IMR-90 (cell line): ENCODE results near the gene SH3RF2. TPM values are rescaled to one million over a fixed set of nuclear protein-coding genes. Genes with fewer than 3 reads are reported as not detected.

ENCODE experiments used
- ATAC-seq: fragments of 200-7000 bp; cut with Tn5 transposase; 2 replicates; pipeline ENCODE4 v1.9.1; 2020; ENCODE audit warnings: low read depth, mild to moderate bottlenecking, moderate library complexity
- BruUV-seq: library from RNA; stranded (reverse); fragments of 400-500 nt; replicated peaks from 2 replicates; lab custom pipeline; 2021; lab: Mats Ljungman, UMichigan
- CTCF ChIA-PET: fragments of 300-600 bp; formaldehyde crosslinking; extraction: SDS; loops from one replicate; lab custom pipeline; 2021; ENCODE audit warnings: antibody characterized with exemption; lab: Yijun Ruan, JAX
- POLR2A ChIA-PET: fragments of 300-600 bp; sonication (Branson Sonifier 250); formaldehyde crosslinking; loops from one replicate; lab custom pipeline; 2022; ENCODE audit warnings: antibody characterized with exemption; ENCODE audit not compliant: unreplicated experiment; lab: Charles Lee
- DNase-seq: peaks from one replicate; pipeline ENCODE4 v3.0.0; 2013
- H2AFZ ChIP-seq: replicated peaks from 2 replicates; pipeline ENCODE3; 2013; ENCODE audit warnings: low read length, mild to moderate bottlenecking; ENCODE audit not compliant: poor library complexity
- H2AK5ac ChIP-seq: 2 replicates; pipeline ENCODE4 v1.6.1; 2013; ENCODE audit warnings: low read depth, low read length, inconsistent platforms
- H2AK9ac ChIP-seq: replicated peaks from 2 replicates; pipeline ENCODE3; 2013; ENCODE audit warnings: mild to moderate bottlenecking, low read depth, low read length, moderate library complexity; ENCODE audit not compliant: poor library complexity
- H2BK120ac ChIP-seq: 2 replicates; pipeline ENCODE4 v1.6.1; 2013; ENCODE audit warnings: low read depth, low read length, inconsistent platforms
- H2BK15ac ChIP-seq: 3 replicates; pipeline ENCODE4 v1.6.1; 2013; ENCODE audit warnings: low read depth, low read length, inconsistent platforms
- H2BK20ac ChIP-seq: 2 replicates; pipeline ENCODE4 v1.6.1; 2013; ENCODE audit warnings: low read depth, mild to moderate bottlenecking, inconsistent platforms, low read length, moderate library complexity
- H2BK5ac ChIP-seq: 2 replicates; pipeline ENCODE4 v1.6.1; 2013; ENCODE audit warnings: mild to moderate bottlenecking, low read depth, low read length, inconsistent platforms; ENCODE audit not compliant: poor library complexity, severe bottlenecking
- H3K14ac ChIP-seq: replicated peaks from 2 replicates; pipeline ENCODE4 v1.6.1; 2013; ENCODE audit warnings: low read depth, low read length, inconsistent platforms
- H3K18ac ChIP-seq: 2 replicates; pipeline ENCODE4 v1.6.1; 2013; ENCODE audit warnings: low read depth, low read length, control low read depth
- H3K23ac ChIP-seq: 2 replicates; pipeline ENCODE4 v1.6.1; 2013; ENCODE audit warnings: low read depth, low read length, inconsistent platforms
- H3K27ac ChIP-seq: 2 replicates; pipeline ENCODE4 v1.5.1; 2013; ENCODE audit warnings: mild to moderate bottlenecking, control low read depth, low read length; ENCODE audit not compliant: insufficient read depth
- H3K27me3 ChIP-seq: 2 replicates; pipeline ENCODE4 v1.6.1; 2013; ENCODE audit warnings: low read length; ENCODE audit not compliant: control insufficient read depth, insufficient read depth
- H3K36me3 ChIP-seq: 2 replicates; pipeline ENCODE4 v1.6.1; 2013; ENCODE audit warnings: low read length, mixed read lengths; ENCODE audit not compliant: control insufficient read depth, insufficient read depth
- H3K4ac ChIP-seq: 2 replicates; pipeline ENCODE4 v1.6.1; 2013; ENCODE audit warnings: low read depth, low read length, inconsistent platforms
- H3K4me1 ChIP-seq: 2 replicates; pipeline ENCODE4 v1.6.1; 2013; ENCODE audit warnings: low read length, mixed read lengths; ENCODE audit not compliant: control insufficient read depth, insufficient read depth
- H3K4me2 ChIP-seq: 2 replicates; pipeline ENCODE4 v1.6.1; 2013; ENCODE audit warnings: low read depth, mild to moderate bottlenecking, control low read depth, low read length, moderate library complexity
- H3K4me3 ChIP-seq: 2 replicates; pipeline ENCODE4 v1.5.1; 2013; ENCODE audit warnings: low read depth, mild to moderate bottlenecking, control low read depth, low read length, moderate library complexity; ENCODE audit not compliant: insufficient read depth
- H3K56ac ChIP-seq: 2 replicates; pipeline ENCODE4 v1.6.1; 2013; ENCODE audit warnings: low read length, inconsistent platforms; ENCODE audit not compliant: insufficient read depth; ENCODE audit errors: extremely low read depth
- H3K79me1 ChIP-seq, 2 experiments: 2 replicates each; pipeline ENCODE4 v1.6.1; 2013; ENCODE audit warnings: low read length in 2 of 2, inconsistent platforms in 1 of 2, low read depth in 1 of 2
- H3K9ac ChIP-seq: 2 replicates; pipeline ENCODE4 v1.6.1; 2013; ENCODE audit warnings: low read depth, low read length, control low read depth
- H3K9me1 ChIP-seq: 2 replicates; pipeline ENCODE4 v1.6.1; 2013; ENCODE audit warnings: low read length, inconsistent platforms; ENCODE audit not compliant: insufficient read depth
- H3K9me3 ChIP-seq: 2 replicates; pipeline ENCODE4 v1.6.1; 2013; ENCODE audit warnings: low read length; ENCODE audit not compliant: control insufficient read depth, insufficient read depth
- H4K20me1 ChIP-seq: 2 replicates; pipeline ENCODE4 v1.6.1; 2013; ENCODE audit warnings: low read length, inconsistent platforms; ENCODE audit not compliant: insufficient read depth
- H4K5ac ChIP-seq: 2 replicates; pipeline ENCODE4 v1.6.1; 2013; ENCODE audit warnings: mild to moderate bottlenecking, low read depth, low read length, control low read depth
- H4K8ac ChIP-seq, 2 experiments: 2 replicates each; pipeline ENCODE4 v1.6.1; 2013; ENCODE audit warnings: low read depth in 2 of 2, low read length in 2 of 2, control low read depth in 1 of 2, inconsistent platforms in 1 of 2
- H4K91ac ChIP-seq: 2 replicates; pipeline ENCODE4 v1.6.1; 2013; ENCODE audit warnings: low read depth, low read length, inconsistent platforms; ENCODE audit not compliant: insufficient read depth
- ELK1 ChIP-seq: fragments of 150-350 bp; IDR thresholded peaks from 2 replicates; pipeline ENCODE4 v1.6.1; 2016; ENCODE audit warnings: low read depth, mild to moderate bottlenecking, low read length, moderate library complexity, borderline replicate concordance
- MAZ ChIP-seq: IDR thresholded peaks from 2 replicates; pipeline ENCODE4 v1.6.1; 2012; ENCODE audit warnings: low read depth, mild to moderate bottlenecking, low read length, improper control_type of control experiment, moderate library complexity, borderline replicate concordance
- NFE2L2 ChIP-seq: fragments of 150-350 bp; IDR thresholded peaks from 2 replicates; pipeline ENCODE4 v1.6.1; 2016; ENCODE audit warnings: low read depth, mild to moderate bottlenecking, low read length
- POLR2A ChIP-seq: IDR thresholded peaks from 2 replicates; pipeline ENCODE4 v1.6.1; 2012; ENCODE audit warnings: mild to moderate bottlenecking, low read depth, low read length
- RAD21 ChIP-seq: IDR thresholded peaks from 2 replicates; pipeline ENCODE4 v1.6.1; 2012; ENCODE audit warnings: low read length, improper control_type of control experiment
- RCOR1 ChIP-seq: IDR thresholded peaks from 2 replicates; pipeline ENCODE4 v1.6.1; 2012; ENCODE audit warnings: mild to moderate bottlenecking, low read length, improper control_type of control experiment; ENCODE audit not compliant: insufficient replicate concordance
- RFX5 ChIP-seq: IDR thresholded peaks from 2 replicates; pipeline ENCODE4 v1.8.0; 2012; ENCODE audit warnings: low read depth, mild to moderate bottlenecking, low read length, moderate library complexity
- WGBS, 2 experiments: methylation state at CpG; one replicate each; pipeline versions ENCODE4 v1.1.5 to v1.1.7; 2013; ENCODE audit warnings: missing lambda C conversion rate in 2 of 2; ENCODE audit not compliant: insufficient read length in 1 of 2; ENCODE audit errors: extremely low coverage in 2 of 2; 5-methylcytosine and 5-hydroxymethylcytosine counted together
- dilution Hi-C: fragments of 300-500 bp; cut with HindIII; formaldehyde crosslinking; loops from one replicate; pipeline ENCODE4 v1.14.3; 2018; ENCODE audit warnings: low sequenced_read_pairs; ENCODE audit not compliant: unreplicated experiment
- in situ Hi-C: fragments of 300-500 bp; cut with MboI; formaldehyde crosslinking; loops from 3 replicates; pipeline ENCODE4 v1.14.3; 2019; ENCODE audit warnings: low sequenced_read_pairs, inconsistent platforms, mixed read lengths
- intact Hi-C: fragments of 100-400 bp; cut with micrococcal nuclease; formaldehyde crosslinking; loops from 2 replicates; pipeline ENCODE4 v1.10.0; 2022
- polyA plus RNA-seq, 3 experiments: library from polyadenylated mRNA; depleted of rRNA; stranded (reverse); fragments of >200 nt; gene quantifications; 2 replicates each; pipeline ENCODE4 v1.2.3, GENCODE V29; 2012; ENCODE audit warnings: low replicate concordance in 1 of 3
- total RNA-seq: library from RNA; depleted of rRNA; stranded (reverse); fragments of >200 nt; gene quantifications from 2 replicates; pipeline ENCODE4 v1.2.3, GENCODE V29; 2012
- TF ChIP-seq, protein P1 (sequence below): conservative IDR thresholded peaks from 2 replicates; pipeline ENCODE4 v1.5.1; 2012; ENCODE audit warnings: mild to moderate bottlenecking, low read depth, low read length, improper control_type of control experiment

Gene SH3RF2
- total and polyA plus RNA-seq, 2 of the 4 experiments (the other 2 are of a cell fraction), result 1.3 to 1.7 TPM

GRCh38 chr5:146024034-146024433, 87.7 kb downstream of the SH3RF2 start:
- POLR2A ChIA-PET, result no interaction called here
- Histone ChIP-seq H2BK120ac (no peak overlapping the region), H3K14ac (no peak overlapping the region), H4K8ac (no peak overlapping the region), H4K20me1 (no peaks in the 10 kb centered on the region), H3K9ac (no peak overlapping the region), H2AFZ (no peak overlapping the region), H2BK20ac (no peak overlapping the region), H2BK5ac (no peak overlapping the region), H4K5ac (no peak overlapping the region), H3K56ac (no peak overlapping the region), H3K4me3 (no peak overlapping the region), H3K9me1 (no peaks in the 10 kb centered on the region), H3K4me1 (peaks cover 1% of the 10 kb centered on the region; the same call in 1 of the 2 replicates), H2AK9ac (no peak overlapping the region), H3K18ac (no peak overlapping the region), H3K79me1 (no peaks in the 10 kb centered on the region), H3K27me3 (no peaks in the 10 kb centered on the region), H3K27ac (no peak overlapping the region), H3K9me3 (no peaks in the 10 kb centered on the region), H3K36me3 (no peaks in the 10 kb centered on the region), H3K4ac (no peak overlapping the region), H3K23ac (no peak overlapping the region), H2BK15ac (no peak overlapping the region), H3K4me2 (no peak overlapping the region), H4K91ac (no peak overlapping the region), H2AK5ac (no peak overlapping the region)
- WGBS, 2 experiments, result no CpG with 5 or more reads among the region's 3 CpGs
- in situ Hi-C loops (no loop called here), intact Hi-C loops (no loop called here), dilution Hi-C loops (no loop called here)
- no peak for ATAC-seq
- no peak for TF ChIP-seq ELK1
- TF ChIP-seq RCOR1, result no peak
- TF ChIP-seq MAZ, result no peak
- TF ChIP-seq RAD21, result no peak
- TF ChIP-seq POLR2A, result no peak
- TF ChIP-seq, protein P1, sequence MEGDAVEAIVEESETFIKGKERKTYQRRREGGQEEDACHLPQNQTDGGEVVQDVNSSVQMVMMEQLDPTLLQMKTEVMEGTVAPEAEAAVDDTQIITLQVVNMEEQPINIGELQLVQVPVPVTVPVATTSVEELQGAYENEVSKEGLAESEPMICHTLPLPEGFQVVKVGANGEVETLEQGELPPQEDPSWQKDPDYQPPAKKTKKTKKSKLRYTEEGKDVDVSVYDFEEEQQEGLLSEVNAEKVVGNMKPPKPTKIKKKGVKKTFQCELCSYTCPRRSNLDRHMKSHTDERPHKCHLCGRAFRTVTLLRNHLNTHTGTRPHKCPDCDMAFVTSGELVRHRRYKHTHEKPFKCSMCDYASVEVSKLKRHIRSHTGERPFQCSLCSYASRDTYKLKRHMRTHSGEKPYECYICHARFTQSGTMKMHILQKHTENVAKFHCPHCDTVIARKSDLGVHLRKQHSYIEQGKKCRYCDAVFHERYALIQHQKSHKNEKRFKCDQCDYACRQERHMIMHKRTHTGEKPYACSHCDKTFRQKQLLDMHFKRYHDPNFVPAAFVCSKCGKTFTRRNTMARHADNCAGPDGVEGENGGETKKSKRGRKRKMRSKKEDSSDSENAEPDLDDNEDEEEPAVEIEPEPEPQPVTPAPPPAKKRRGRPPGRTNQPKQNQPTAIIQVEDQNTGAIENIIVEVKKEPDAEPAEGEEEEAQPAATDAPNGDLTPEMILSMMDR, result no peak
- TF ChIP-seq NFE2L2, result no peak
- TF ChIP-seq RFX5, result no peak
- BruUV-seq, result no TSS peak
- CTCF ChIA-PET, result no interaction called here
- no peak for DNase-seq
